NCI-H1694 (cell line): ENCODE measurements around the gene CACNA2D4.

ENCODE experiments used
- DNase-seq: peaks from one replicate; lab custom pipeline; 2025; lab: John Stamatoyannopoulos, UW

CACNA2D4 gene

DNA sequence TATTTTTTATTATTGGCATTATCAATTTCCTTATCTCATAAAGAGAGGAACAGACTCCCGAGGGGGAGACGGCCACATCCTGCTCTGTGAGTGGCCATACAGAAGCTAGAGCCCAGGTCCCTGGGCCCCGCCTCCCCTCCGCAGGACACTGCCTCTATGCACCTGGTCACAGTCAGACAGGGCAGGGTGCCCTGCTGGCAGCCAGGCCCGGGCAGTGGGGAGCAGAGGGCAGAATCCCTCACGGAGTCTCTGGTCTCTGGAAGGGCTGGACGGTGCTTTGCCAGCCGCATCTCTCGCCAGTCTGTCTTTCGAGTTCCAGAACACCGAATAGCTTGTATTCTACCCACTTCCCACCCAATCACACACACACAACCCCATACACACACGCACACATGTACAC is 16.4 kb upstream of the CACNA2D4 start:
- DNase-seq: no peak

DNA sequence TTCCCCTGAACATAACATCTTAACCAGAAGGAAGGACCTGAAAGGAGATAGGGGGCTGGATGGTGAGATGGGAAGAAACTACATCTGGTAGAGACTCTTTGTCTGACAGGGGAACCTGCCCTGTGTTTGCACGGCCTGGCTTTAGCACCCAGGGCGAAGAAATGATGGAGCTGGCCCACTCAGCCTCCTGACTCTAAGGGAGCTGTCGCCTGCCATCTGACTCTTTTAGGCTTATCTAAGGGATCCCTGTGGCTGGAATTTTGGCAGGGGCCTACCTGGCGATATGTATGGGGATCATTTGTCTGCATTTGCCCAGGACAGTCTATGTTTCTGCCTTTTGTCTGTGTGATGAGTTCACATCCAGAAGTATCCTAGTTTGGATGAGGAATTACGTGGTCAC is 15.6 kb upstream of the CACNA2D4 start:
- no peak for DNase-seq

DNA sequence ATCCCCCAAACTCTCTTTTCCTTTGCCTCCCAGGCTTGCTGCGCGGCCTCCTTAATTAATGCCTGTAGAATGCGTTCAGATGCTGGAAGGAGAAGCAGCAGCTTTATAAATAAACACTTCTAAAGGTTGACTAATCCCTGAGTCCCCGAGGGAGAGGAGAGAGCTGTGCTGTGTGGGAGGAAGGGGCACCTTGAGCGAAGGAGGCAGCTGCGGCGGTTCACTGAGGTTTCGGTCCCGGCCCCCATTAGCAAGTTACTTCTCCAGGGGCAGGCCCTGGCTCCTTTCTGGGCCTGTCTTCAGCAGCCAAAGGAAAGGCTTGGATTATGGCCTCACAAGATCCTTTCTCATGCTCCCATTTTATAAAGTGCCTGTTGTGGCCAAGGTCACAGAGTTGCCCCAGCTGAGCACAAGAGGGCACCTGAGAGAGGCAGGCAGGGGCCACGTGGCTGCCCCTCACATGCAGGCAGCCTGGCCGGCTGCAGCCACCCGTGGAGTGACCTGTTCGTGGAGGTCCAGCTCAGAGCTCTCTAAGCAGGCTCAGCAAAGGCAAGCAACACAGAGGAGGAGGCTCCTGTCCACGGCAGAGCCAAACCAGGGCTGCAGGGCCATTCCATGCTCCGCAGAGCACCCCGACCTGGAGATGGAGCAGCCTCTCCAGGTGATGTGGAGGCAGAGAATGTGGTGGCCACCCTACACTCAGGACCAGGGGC is 15.0 kb upstream of the CACNA2D4 start:
- no peak for DNase-seq

DNA sequence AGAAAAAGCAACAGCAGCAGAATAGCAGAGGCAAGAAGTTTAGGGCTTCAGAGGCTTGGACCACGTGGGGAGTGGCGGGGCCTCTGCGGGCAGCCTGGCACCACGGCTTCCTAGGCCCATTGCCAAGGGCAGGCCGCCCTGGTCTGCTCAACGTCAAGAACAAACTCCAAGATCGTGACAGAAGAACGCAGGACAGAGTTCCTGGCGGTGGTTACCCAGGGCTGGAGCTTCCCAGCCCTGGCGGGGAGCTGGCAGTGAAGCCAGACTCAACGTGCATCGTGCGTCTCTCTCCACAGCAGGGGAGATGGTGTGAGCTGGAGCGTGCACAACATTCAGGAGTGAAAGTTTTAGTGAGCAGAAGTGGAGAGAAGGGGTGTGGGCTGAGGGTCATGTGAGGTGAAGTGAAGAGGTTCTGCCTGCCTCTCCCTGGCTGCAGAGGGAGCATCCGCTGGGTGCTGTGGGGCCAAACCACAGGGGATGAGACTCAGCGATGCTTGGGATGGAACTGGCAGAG is 13.9 kb upstream of the CACNA2D4 start:
- DNase-seq: peak; percentile 64

DNA sequence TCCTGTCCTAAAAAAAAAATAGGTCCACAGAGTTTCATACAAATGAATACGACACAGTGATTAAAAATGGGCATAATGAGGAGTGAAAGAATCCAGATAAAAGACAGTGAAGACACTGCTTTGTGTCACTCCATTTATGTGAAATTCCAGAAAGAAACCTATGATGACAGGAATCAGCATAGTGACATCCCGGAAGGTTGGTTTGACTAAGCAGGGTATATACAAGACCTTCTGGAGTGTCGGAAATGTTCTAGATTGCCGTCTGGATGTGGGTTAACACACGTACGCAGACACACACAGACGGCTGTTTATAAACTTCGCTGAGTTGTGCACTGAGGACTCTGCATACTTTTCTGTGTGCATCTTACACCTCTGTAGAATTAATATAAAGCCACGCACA is 13.2 kb upstream of the CACNA2D4 start:
- DNase-seq: no peak

DNA sequence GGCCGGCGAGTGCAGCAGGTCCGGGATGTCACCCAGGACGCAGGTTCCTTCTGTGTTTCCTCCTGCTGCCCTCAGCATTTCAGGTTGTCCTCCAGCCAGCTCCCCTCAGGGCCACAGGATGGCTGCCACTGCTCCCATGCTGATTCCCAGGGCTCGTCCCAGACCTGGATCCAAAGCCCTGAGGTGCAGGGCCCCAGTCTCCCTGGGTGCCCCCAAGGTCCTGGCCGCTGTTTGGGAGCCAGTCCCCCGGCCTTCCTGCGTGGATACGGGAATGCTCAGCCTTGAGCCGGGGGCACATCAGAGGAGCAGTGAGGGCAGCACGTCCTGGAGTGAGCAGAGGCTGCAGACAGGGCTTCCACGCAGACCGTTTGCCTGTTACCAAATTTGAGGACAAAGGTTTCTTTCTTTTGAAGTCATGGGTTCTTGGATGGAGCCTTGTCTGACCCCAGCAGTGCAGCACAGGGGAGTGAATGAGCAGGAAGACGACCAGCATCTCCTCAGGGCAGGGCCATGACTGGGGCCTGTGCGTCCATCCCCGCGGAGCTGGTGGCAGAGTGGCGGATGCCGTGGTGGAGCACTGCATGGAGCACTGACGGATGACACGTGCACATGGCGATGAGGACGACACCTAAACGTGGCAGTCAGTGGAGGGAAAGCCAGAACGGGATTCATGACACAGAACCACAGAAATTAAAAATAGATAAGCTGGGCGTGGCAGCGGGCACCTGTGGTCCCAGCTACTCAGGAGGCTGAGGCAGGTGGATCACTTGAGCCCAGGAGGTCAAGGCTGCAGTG is 12.5 kb upstream of the CACNA2D4 start:
- DNase-seq: no peak

DNA sequence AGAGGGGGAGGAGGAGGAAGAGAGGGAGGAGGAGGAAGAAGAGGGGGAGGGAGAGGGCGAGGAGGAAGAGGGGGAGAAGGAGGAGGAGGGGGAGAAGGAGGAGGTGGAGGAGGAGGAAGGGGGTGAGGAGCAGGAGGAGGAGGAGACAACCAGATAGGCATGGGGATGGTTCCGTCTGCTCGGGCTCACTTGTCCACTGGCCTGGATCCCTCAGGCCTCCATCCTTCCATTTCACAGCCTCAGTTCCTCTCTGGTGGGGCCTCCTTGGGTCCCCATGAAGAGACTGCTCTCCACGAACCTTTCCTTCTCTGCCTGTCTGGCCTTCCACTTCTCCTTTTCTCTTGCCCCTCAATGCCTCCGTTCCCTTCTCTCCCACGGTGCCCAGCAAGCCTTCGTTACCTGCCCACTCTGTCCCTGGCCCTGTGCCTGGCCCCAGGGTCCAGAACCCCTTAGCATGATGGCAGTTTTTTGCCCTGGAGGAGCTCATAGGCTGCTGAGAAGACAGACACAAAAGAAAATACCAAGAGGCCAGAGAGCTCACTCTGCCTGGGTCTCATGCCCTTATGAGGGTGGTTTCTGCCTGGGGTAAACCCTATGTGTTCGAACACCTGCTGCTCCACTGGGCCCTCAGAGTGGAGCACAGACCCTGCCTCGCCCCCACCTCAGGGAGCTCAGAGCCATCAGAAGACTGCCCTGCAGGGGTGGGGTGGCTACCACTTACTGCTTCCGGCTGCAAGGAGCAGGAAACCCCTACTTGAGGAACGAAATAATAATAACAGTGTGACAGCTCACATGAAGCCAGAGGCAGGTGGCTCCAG is 11.7 kb upstream of the CACNA2D4 start:
- DNase-seq: no peak

DNA sequence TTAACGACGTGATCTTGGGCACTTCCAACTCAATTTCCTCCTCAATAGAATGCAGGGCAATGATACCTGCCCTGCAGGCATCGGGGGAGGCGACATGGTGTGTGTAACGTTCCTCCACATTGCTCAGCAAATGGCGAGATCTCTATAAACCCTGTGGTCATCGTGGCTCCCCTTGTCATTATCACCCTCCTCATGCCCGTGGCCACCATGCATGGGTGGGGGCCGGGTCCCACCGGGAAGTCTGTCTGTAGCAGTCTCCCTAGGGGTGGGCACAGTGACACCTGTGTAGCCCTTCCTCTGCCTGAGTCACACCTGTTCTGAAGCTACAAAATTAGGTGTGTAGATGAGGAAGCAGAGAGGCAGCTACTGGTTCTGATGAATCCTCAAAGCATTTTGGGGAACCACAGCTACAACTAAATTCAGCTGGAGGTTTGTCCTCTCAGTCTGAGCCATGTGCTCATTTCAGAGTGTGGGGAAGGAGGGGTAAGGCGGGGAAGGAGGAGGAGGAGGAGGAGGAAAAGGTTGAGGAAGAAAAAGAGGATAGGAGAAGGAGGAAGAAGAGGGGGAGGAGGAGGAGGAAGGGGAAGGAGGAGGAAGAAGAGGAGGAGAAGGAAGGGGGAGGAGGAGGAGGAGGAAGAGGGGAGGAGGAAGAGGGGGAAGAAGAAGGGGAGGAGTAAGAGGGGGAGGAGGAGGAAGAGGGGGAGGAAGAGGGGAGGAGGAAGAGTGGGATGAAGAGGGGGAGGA is 11.0 kb upstream of the CACNA2D4 start:
- no peak for DNase-seq

DNA sequence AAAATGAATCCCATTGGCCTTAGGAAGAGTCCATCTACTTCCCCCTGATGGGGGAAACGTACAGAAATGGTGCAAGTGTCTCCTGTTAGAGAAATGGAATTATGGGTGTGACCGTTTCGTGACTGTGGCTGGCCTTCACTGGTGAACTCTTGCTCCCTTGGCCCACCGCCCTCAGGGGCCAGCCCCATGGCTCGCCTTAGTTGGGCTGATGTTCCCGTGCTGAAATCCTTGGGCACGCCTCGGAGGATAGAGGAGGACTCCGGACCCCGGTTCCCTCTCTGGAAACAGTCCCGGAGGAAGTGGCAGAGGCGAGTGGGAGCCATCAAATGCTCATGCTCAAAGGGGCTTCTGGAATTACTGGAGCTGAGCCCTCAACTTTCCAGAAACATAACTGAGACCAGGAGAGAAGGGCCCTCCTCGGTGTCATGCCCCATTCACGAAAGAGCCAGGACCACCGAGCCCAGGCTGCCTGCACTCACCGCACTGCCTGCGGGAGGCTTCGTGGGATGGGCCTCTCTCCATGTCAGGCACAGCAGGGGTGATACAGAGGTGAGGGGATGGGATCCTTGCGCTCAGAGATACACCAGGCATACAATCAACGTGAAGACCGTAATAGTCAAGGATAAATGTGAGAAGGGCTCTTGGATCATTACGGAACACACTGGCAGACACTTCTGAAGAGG is 10.1 kb upstream of the CACNA2D4 start:
- no peak for DNase-seq

DNA sequence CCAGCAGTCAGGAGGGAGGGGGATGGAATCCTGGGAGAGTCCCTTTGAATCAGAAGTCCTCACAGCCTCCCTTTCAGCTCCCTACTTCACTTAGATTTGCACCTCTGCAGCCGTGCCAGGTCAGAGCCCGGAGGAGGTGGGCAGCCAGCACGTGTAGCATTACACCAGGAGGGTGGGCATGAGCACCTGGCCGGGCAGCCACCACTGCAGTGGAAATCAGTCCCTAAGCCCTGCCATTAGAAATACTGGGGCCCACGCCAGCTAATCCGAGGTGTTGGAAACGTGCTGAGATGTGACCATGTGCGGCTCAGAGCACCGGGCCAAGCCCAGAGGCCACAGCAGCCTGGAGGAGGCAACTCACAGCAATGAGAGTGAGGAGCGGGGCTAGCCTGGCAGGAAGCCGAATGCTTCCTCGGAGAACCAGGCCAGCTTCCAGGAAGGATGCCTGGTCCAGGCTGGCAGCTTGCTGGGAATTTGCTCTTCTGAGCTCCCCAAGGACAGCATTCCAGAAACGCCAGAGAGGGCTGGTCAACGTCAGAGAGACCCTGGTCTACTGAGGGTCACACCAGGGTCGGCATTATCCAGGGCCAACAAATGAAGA is 9.4 kb upstream of the CACNA2D4 start:
- no peak for DNase-seq

DNA sequence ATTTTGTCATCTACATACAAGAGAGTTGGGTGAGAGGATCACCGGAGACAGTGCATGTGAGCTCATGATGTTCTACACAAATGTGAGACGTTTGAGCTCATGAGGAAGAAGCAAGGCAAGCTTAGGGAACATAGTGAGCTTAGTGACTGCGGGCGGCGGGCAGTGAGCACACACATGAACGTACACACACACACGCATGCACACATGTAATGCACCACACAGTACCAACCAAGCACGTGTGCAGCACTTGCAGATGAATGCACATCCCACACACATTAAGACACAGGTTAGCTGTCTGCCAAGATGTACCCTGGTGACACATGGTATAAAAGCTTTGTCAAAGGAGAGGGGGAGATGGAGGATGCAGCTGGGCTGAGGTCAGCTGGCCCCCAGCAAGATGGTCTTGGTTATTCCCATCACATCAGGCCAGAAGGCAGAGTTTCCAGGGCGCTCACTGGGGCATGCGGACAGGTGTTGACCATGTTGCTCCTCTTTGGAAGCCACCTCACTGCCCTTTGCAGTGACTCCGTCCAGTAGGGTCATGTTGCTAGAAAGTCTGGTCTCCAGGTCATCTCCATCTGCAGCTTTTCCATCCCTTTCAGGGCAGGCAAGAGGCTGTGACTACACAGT is 8.7 kb upstream of the CACNA2D4 start:
- no peak for DNase-seq

DNA sequence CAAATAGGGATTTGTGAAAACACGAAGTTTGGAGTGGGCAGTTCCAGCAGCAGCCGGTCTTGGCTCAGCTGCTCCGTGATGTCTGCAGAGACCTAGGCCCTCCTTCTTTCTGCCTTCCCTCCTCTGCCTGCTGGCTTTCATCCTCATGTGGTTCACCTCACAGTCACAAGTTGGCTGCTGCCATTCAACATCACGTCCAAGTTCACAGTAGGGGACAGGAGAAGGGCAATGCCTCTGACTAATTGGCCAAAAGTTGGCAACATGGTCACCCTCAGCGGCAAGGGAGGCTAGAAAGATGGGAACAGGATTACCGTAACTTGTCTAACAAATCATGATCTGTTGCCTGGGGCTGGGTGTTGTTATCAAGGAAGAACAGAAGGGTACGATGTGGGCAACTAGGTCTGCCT is 7.8 kb upstream of the CACNA2D4 start:
- no peak for DNase-seq

DNA sequence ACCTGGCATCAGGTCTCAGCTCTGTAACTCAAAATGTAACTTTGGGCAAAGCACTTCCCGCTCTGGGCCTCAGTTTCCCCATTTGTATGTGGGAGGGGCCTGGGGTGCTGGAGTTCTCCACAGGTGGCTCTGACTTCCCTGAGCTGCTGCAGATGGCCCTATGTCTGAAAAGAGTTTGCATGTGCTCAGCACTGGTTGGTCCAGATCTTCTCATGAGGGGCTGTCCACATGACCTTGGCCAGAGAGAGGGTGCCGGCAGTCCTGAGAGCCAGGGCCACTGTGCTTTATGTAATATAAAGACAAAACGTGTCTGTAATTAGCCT is 7.2 kb upstream of the CACNA2D4 start:
- no peak for DNase-seq

DNA sequence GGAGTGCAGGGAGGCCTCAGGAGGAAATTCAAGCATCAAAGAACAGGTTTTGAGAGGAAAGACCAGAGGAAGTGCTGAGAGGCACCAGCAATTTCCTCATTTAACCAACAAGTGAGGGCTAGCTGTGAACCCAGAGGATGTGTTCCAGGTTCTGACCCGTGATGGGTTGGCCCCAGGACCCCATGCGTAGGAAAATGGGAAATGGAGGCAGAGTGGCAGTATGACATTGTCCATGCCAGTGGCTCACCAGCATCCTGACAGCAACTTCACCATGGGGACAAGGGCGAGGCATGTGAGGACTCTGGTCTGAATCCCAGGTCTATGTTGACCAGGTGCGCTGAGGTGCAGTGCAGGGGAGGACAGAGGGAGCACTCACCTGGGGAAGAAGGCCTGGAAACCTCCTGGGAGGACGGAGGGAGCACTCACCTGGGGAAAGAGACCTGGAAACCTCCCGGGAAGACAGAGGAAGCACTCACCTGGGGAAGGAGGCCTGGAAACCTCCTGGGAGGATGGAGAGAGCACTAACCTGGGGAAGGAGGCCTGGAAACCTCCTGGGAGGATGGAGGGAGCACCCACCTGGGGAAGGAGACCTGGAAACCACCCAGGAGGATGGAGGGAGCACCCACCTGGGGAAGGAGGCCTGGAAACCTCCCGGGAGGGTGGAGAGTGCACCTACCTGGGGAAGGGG is 6.7 kb upstream of the CACNA2D4 start:
- no peak for DNase-seq

DNA sequence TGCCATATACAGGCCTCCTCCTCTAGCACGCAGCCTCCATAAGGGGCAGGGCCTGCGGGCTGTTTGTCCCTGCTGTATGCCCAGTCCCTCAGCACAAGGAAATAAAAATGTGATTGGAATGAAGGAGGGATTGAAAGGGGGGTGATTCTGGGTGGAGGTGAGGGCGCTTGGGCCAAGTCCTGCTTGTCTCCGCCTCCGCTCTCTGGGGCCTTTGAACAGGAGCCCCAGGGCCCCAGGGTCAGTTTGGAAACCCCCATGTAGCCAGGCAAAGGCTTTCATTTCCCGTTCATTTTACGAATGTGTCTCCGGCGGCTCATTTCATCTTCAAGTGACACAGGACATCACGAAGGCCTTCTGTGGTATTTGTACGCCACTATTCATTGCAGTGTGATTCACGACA is 4.5 kb upstream of the CACNA2D4 start:
- no peak for DNase-seq

DNA sequence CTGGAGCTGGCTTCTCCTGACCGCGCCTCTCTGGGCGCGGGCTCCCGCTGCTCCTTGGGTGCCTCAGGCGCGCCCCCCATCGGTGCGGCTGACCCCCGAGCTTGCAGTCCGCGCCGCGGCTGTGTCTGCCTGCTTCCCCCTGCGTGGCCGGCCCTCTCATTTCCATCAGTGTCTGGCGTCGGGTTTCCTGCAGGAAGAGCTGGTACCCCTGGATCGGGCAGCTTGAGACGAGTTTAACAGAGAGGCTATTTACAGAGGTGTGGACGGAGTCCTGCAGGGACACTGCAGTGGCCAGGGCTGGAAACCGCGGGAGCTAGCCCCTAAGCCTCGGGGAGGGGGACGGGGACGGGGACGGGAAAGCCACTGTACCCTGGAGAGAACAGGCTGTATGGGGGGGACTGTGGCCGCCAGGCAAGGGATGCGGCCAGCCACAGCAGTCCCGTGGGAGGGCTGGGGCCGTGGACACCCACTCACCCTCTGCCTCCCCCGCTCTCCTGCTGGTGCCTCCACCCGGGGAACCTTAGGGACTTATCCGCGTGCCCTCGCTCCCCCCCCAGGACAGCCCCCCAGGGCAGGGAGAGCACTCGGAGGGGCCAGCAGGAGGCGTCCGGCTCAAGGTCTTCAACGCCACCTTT is 3.7 kb upstream of the CACNA2D4 start:
- DNase-seq: no peak

DNA sequence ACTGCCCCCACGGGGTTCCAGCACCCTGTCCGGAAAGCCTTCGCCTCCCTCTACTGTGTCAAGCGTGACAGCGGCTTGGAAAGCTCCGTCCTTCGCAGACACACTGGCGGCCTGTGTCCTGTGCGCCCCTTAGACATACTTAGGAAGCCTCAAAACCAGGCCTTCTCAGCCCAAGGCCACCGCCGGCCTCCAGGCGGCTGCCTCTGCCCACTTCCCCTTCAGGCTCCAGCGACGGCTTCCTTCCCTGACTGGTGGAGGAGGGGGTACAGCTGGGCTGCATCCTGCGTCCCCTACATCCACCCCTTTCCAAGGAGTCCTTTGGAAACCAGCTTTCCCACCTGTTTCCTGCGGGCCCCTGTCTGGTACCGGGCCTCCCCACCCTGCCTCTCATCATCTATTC is 2.5 kb upstream of the CACNA2D4 start:
- DNase-seq: no peak

DNA sequence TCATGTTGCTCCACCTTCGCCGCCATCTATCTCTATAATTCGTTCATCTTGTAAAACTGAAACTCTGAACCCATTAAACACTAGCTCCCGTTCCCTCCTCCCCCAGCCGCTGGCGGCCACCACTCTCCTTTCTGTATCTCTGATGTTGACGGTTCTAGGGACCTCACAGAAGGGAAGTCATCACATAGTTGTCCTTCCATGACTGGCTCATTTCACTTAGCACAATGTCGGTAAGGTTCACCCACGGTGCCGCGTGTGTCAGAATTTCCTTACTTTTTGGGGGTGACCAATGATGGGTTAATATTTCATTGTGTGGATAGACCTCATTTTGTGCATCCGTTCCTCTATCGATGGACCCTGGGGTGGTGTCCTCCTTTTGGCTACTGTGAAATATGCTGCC is 2.0 kb upstream of the CACNA2D4 start:
- DNase-seq: no peak

DNA sequence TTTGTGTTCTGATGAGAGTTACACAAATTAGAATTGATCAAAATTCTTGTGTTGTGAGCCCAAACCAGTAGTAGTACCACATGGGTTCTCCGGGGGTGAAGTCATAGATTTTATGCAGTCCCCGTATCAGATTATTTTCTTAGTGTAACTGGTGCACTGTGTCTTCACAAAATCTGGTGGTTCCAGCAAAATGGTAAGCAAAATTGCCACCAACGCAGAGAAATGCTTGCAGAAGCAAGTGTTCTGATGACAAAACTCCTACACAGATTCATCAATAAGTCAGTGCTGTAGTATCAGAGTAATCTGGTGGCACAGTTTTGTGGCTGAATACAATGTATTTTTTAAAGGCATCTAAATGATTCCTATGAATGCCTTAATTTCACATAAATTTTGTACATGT is 1.3 kb upstream of the CACNA2D4 start:
- DNase-seq: no peak

DNA sequence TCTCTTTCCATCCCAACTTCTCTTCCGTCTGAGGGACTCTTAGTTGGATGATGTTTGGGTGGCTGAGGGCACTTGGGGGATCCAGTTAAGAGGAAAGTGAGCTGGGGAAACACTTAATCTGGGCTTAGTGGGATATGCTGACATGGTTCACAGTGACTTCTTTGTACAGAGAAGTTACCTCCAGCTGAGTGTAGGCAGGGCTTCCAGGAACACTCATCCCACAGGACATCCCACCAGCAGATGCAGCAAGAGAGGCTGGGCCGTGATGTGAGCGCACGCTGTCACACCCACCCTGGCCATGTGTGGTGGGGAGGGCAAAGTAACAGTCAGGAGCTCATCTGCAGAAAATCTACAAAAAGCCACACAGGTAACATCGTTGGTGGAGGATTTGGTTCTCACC is 832 bp upstream of the CACNA2D4 start:
- no peak for DNase-seq
